GM04503 (cell line): ENCODE measurements around the gene MYO3B.
"Not testable (repeated sequence)": the region's sequence is repeated elsewhere in the genome, so short reads cannot be mapped to it uniquely, and the experiment has no call there.

ENCODE experiments used
- DNase-seq: peaks from one replicate; pipeline ENCODE4 v3.0.0-alpha.2; 2012; ENCODE audit warnings: low read depth

Gene MYO3B

GRCh38 chr2:170641961-170642360, 464.0 kb downstream of the MYO3B start:
- DNase-seq, result no peak

GRCh38 chr2:170643346-170643745, 465.4 kb downstream of the MYO3B start:
- no peak for DNase-seq

- DNase-seq, result no peak
Measured at GRCh38 chr2:170647741-170648436, 469.9 kb downstream of the MYO3B start.

GRCh38 chr2:170651624-170652325, 473.8 kb downstream of the MYO3B start:
- DNase-seq, result no peak

- DNase-seq, result no peak
Measured at GRCh38 chr2:170652637-170653417, 474.9 kb downstream of the MYO3B start.

GRCh38 chr2:170656669-170657068, 478.7 kb downstream of the MYO3B start:
- no peak for DNase-seq

GRCh38 chr2:170660409-170660808, 482.5 kb downstream of the MYO3B start:
- peak; percentile 1 for DNase-seq

- DNase-seq, result no peak
Measured at GRCh38 chr2:170665743-170666142, 487.8 kb downstream of the MYO3B start.

GRCh38 chr2:170669909-170670308, 492.0 kb downstream of the MYO3B start:
- DNase-seq, result no peak

- DNase-seq, result no peak
Measured at GRCh38 chr2:170670651-170671050, 492.7 kb downstream of the MYO3B start.

- no peak for DNase-seq
Measured at GRCh38 chr2:170671079-170671478, 493.1 kb downstream of the MYO3B start.

GRCh38 chr2:170674282-170674681, 496.3 kb downstream of the MYO3B start:
- DNase-seq, result not testable (repeated sequence)

- no peak for DNase-seq
Measured at GRCh38 chr2:170675701-170676100, 497.8 kb downstream of the MYO3B start.

GRCh38 chr2:170679607-170680079, 501.7 kb downstream of the MYO3B start:
- DNase-seq, result no peak

- no peak for DNase-seq
Measured at GRCh38 chr2:170680172-170680941, 502.4 kb downstream of the MYO3B start.

GRCh38 chr2:170681311-170681710, 503.4 kb downstream of the MYO3B start:
- DNase-seq, result no peak

GRCh38 chr2:170685591-170685990, 507.6 kb downstream of the MYO3B start:
- DNase-seq, result no peak

- DNase-seq, result no peak
Measured at GRCh38 chr2:170689481-170689880, 511.5 kb downstream of the MYO3B start.

GRCh38 chr2:170690640-170691039, 512.7 kb downstream of the MYO3B start:
- DNase-seq, result no peak

GRCh38 chr2:170694316-170694715, 516.4 kb downstream of the MYO3B start:
- no peak for DNase-seq

GRCh38 chr2:170695521-170696410, 517.8 kb downstream of the MYO3B start:
- DNase-seq, result no peak
